Thyroid gland (tissue), 4 donors: ENCODE measurements around the gene TOM1L2. TPM values are rescaled to one million over a fixed set of nuclear protein-coding genes. Genes with fewer than 3 reads are reported as not detected.

Experiments used
- DNase-seq, 2 donors: peaks; one replicate each; pipeline ENCODE4 v3.0.0-alpha.2; 2019
- H3K27ac ChIP-seq, 3 donors: fragments of 200-600 bp; sonication (generic); 1 replicate in 2 of 3; 2 replicates in 1 of 3; pipeline ENCODE4 v1.5.1; 2016 to 2019; ENCODE audit warnings: mild to moderate bottlenecking in 1 of 3, moderate library complexity in 1 of 3
- H3K27me3 ChIP-seq: fragments of 200-600 bp; sonication (generic); one replicate; pipeline ENCODE4 v1.5.1; 2019
- H3K36me3 ChIP-seq, 2 donors: fragments of 200-600 bp; sonication (generic); one replicate each; pipeline ENCODE4 v1.5.1; 2016 to 2019
- H3K4me1 ChIP-seq, 2 donors: fragments of 200-600 bp; sonication (generic); one replicate each; pipeline ENCODE4 v1.5.1; 2017 to 2019
- H3K4me3 ChIP-seq, 3 donors: fragments of 200-600 bp; sonication (generic); replicated peaks in 1 of 3; 1 replicate in 2 of 3; 2 replicates in 1 of 3; pipeline ENCODE4 v1.5.1; 2016; ENCODE audit warnings: mild to moderate bottlenecking in 1 of 3
- H3K9me3 ChIP-seq: fragments of 200-600 bp; sonication (generic); one replicate; pipeline ENCODE4 v1.5.1; 2017
- CTCF ChIP-seq, 6 experiments: fragments of 200-600 bp in 3 of 6; fragments of 450-650 bp in 3 of 6; sonication (generic) in 3 of 6; IDR thresholded peaks; one replicate each; pipeline ENCODE4 v1.5.1; 2016 to 2019; ENCODE audit warnings: antibody characterized with exemption in 6 of 6, mild to moderate bottlenecking in 2 of 6, inconsistent platforms in 1 of 6, moderate library complexity in 1 of 6
- POLR2A ChIP-seq, 2 donors: fragments of 450-650 bp; IDR thresholded peaks; one replicate each; pipeline ENCODE4 v1.6.1; 2017; ENCODE audit warnings: antibody characterized with exemption in 2 of 2, mild to moderate bottlenecking in 2 of 2, moderate library complexity in 1 of 2
- WGBS, 2 donors: methylation state at CpG; one replicate each; pipeline ENCODE4 v1.1.5; 2017; 5-methylcytosine and 5-hydroxymethylcytosine counted together
- intact Hi-C: fragments of 100-400 bp; cut with DNase I; formaldehyde crosslinking; loops from one replicate; pipeline ENCODE4 v1.15.1; 2023
- total RNA-seq, 4 donors: library from RNA; depleted of rRNA; stranded (reverse); fragments of >200 nt; gene quantifications; one replicate each; pipeline ENCODE4 v1.2.3, GENCODE V29; 2016

TOM1L2 gene
- total RNA-seq, 4 donors from 2014 or later = 138 to 881 (median 257) TPM

- peaks cover 70 to 90% of the 10 kb centered on the region in 2 donors for H3K4me1 ChIP-seq
- intact Hi-C loops = no loop called here
Observed at GRCh38 chr17:17848311-17849082, 123.7 kb downstream of the TOM1L2 start.

DNA sequence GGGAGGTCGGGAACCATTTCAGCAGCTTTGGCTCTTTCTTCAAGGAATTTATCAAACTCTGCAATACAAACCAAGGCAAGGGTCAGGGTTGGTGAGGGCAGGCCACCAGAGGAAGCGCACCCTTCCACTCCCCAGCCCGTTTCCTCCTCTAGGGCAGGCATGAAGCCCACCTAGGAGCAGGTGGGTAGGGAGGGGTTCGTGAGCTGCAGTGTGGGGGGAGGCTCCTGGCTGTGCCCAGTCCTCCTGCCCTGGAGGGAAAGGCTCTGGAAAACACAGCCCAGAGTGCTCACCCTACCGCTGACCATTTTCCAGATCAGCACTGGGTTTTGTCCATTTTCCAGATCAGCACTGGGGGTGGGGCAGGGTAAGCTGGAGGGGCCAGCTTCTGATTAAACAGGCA, 124.5 kb downstream of the TOM1L2 start:
- H3K9me3 ChIP-seq = no peaks in the 10 kb centered on the region
- peaks cover 9 to 13% of the 10 kb centered on the region in 2 donors for H3K36me3 ChIP-seq
- H3K27ac ChIP-seq = peak overlapping the region in 1 of 3 donors; percentile 99
- no peak for DNase-seq
- intact Hi-C loops = no loop called here
- 85 to 90% methylated on average over 5 of the region's 5 CpGs for WGBS, 2 donors
- no peak for TF ChIP-seq POLR2A (IDR thresholded peaks at IDR 0.05)
- TF ChIP-seq CTCF (IDR thresholded peaks at IDR 0.05) = no peak
- H3K27me3 ChIP-seq = no peaks in the 10 kb centered on the region
- no peak overlapping the region for H3K4me3 ChIP-seq
- peaks cover 73 to 90% of the 10 kb centered on the region in 2 donors for H3K4me1 ChIP-seq

More at GRCh38 chr17:17848311-17849082, 123.7 kb downstream of the TOM1L2 start:
- Histone ChIP-seq H3K27ac (peak overlapping the region; percentile 42 to 99 (median 76)), H3K27me3 (no peaks in the 10 kb centered on the region), H3K36me3 (peaks cover 9 to 13% of the 10 kb centered on the region in 2 donors), H3K9me3 (no peaks in the 10 kb centered on the region), H3K4me3 (no peak overlapping the region)
- DNase-seq = no peak
- WGBS, 2 donors = 90 to 93% methylated on average over 9 to 10 of the region's 10 CpGs
- TF ChIP-seq CTCF (IDR thresholded peaks at IDR 0.05) = no peak
- TF ChIP-seq POLR2A (IDR thresholded peaks at IDR 0.05) = no peak

DNA sequence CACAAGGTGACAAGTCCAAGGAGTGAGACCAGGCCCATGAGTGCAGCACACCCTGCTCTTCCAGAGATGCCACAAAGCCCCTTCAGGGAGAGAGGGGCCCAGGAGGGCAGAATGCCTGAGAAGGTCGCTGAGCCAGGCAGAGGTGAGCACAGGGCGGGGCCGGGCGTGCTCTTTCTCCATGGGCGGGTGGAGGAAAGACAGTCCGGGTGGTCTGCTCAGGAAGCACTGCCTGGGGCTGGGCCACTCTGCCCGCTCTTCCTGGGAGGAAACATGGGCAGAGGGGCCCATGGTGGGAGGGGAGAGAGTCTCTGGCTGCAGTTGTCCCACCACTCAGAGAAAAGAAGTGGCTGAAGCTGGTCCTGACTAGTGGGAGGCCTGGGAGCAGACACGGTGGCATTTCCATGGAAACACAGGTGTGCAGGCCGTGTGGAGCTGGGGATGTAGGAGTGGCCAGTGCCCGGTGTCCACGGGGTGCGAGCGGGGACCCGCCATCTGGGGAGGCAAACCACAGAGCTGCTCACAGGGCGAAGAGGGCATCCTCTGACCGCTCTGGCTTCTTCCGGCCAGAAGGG, 125.0 kb downstream of the TOM1L2 start:
- no peak for TF ChIP-seq POLR2A (IDR thresholded peaks at IDR 0.05)
- TF ChIP-seq CTCF (IDR thresholded peaks at IDR 0.05) = no peak
- peaks cover 9 to 13% of the 10 kb centered on the region in 2 donors for H3K36me3 ChIP-seq
- intact Hi-C loops = no loop called here
- peak overlapping the region in 2 of 3 donors; percentile 58 to 99 for H3K27ac ChIP-seq
- H3K9me3 ChIP-seq = no peaks in the 10 kb centered on the region
- 75 to 79% methylated on average over 12 to 16 of the region's 17 CpGs for WGBS, 2 donors
- H3K4me1 ChIP-seq = peaks cover 75 to 90% of the 10 kb centered on the region in 2 donors
- no peak overlapping the region for H3K4me3 ChIP-seq
- no peak for DNase-seq
- H3K27me3 ChIP-seq = no peaks in the 10 kb centered on the region

GRCh38 chr17:17846645-17847044, 125.6 kb downstream of the TOM1L2 start:
- peaks cover 73 to 90% of the 10 kb centered on the region in 2 donors for H3K4me1 ChIP-seq
- intact Hi-C loops = no loop called here
- H3K36me3 ChIP-seq = peaks cover 9 to 13% of the 10 kb centered on the region in 2 donors
- TF ChIP-seq CTCF (IDR thresholded peaks at IDR 0.05) (no peak), POLR2A (IDR thresholded peaks at IDR 0.05) (no peak)
- no peaks in the 10 kb centered on the region for H3K9me3 ChIP-seq
- H3K27me3 ChIP-seq = no peaks in the 10 kb centered on the region
- no peak overlapping the region for H3K4me3 ChIP-seq
- H3K27ac ChIP-seq = peak overlapping the region in 2 of 3 donors; percentile 71 to 99
- 93 to 98% methylated on average over 6 to 7 of the region's 8 CpGs for WGBS, 2 donors
- no peak for DNase-seq

GRCh38 chr17:17846003-17846402, 126.2 kb downstream of the TOM1L2 start:
- H3K27me3 ChIP-seq = no peaks in the 10 kb centered on the region
- intact Hi-C loops = no loop called here
- no peaks in the 10 kb centered on the region for H3K9me3 ChIP-seq
- 77 to 88% methylated on average over 5 of the region's 8 CpGs for WGBS, 2 donors
- no peak overlapping the region for H3K4me3 ChIP-seq
- H3K4me1 ChIP-seq = peaks cover 72 to 90% of the 10 kb centered on the region in 2 donors
- no peak for DNase-seq
- peaks cover 9 to 13% of the 10 kb centered on the region in 2 donors for H3K36me3 ChIP-seq
- peak overlapping the region; percentile 71 to 99 (median 97) for H3K27ac ChIP-seq
- TF ChIP-seq CTCF (IDR thresholded peaks at IDR 0.05) (no peak), POLR2A (IDR thresholded peaks at IDR 0.05) (no peak)
